Testis (tissue), 2 donors: ENCODE results near the gene CD81.

Experiments used
- CTCF ChIP-seq, 3 experiments: fragments of 450-650 bp in 2 of 3; fragments of 200-600 bp in 1 of 3; sonication (generic) in 1 of 3; IDR thresholded peaks; one replicate each; pipeline ENCODE4 v1.5.1; 2016 to 2019; ENCODE audit warnings: antibody characterized with exemption in 3 of 3, mild to moderate bottlenecking in 2 of 3, moderate library complexity in 1 of 3
- POLR2A ChIP-seq: fragments of 450-650 bp; IDR thresholded peaks from one replicate; pipeline ENCODE4 v1.6.1; 2017; ENCODE audit warnings: antibody characterized with exemption, mild to moderate bottlenecking, moderate library complexity

GRCh38 chr11:2408671-2409070 lies 31.6 kb downstream of the CD81 start:
- no peak for TF ChIP-seq CTCF (IDR thresholded peaks at IDR 0.05)
- TF ChIP-seq POLR2A, result no peak
